Caco-2 (cell line): ENCODE measurements around the gene LEKR1. TPM values are rescaled to one million over a fixed set of nuclear protein-coding genes. Genes with fewer than 3 reads are reported as not detected.
"Not testable (repeated sequence)": the region's sequence is repeated elsewhere in the genome, so short reads cannot be mapped to it uniquely, and the experiment has no call there.

ENCODE experiments used
- BruUV-seq: library from RNA; stranded (reverse); fragments of 400-500 nt; replicated peaks from 2 replicates; lab custom pipeline; 2021; lab: Mats Ljungman, UMichigan
- CTCF ChIA-PET: fragments of 300-600 bp; sonication (Branson Sonifier 250); formaldehyde crosslinking; loops from one replicate; lab custom pipeline; 2022; ENCODE audit warnings: antibody characterized with exemption; lab: Charles Lee
- POLR2A ChIA-PET: fragments of 300-600 bp; sonication (Branson Sonifier 250); formaldehyde crosslinking; loops from one replicate; lab custom pipeline; 2022; ENCODE audit warnings: antibody characterized with exemption; lab: Charles Lee
- DNase-seq, 2 experiments: peaks; one replicate each; pipeline versions ENCODE4 v3.0.0 to v3.0.0-alpha.2; 2020 to 2022
- H3K27me3 ChIP-seq: replicated peaks from 2 replicates; pipeline ENCODE4 v1.6.0; 2011; ENCODE audit warnings: low read length; ENCODE audit not compliant: control insufficient read depth, insufficient read depth
- H3K36me3 ChIP-seq: 2 replicates; pipeline ENCODE4 v1.5.1; 2011; ENCODE audit warnings: low read length; ENCODE audit not compliant: control insufficient read depth, insufficient read depth
- H3K4me1 ChIP-seq: fragments of 250-450 bp; sonication (Bioruptor Pico); 2 replicates; pipeline ENCODE4 v1.5.1; 2020; ENCODE audit warnings: mild to moderate bottlenecking
- H3K4me3 ChIP-seq: 2 replicates; pipeline ENCODE4 v1.5.1; 2011; ENCODE audit warnings: low read depth, mild to moderate bottlenecking, control low read depth, low read length
- H3K9me3 ChIP-seq: fragments of 250-450 bp; sonication (Bioruptor Pico); 2 replicates; pipeline ENCODE4 v1.5.1; 2020; ENCODE audit warnings: mild to moderate bottlenecking, moderate library complexity
- H3K27ac Mint-ChIP-seq: one replicate; pipeline ENCODE4 v1.8.0; 2022; ENCODE audit warnings: mixed read lengths; ENCODE audit not compliant: unreplicated experiment
- H3K27me3 Mint-ChIP-seq: one replicate; pipeline ENCODE4 v1.8.0; 2022; ENCODE audit warnings: mixed read lengths; ENCODE audit not compliant: insufficient read depth, unreplicated experiment
- H3K36me3 Mint-ChIP-seq: one replicate; pipeline ENCODE4 v1.8.0; 2022; ENCODE audit warnings: mild to moderate bottlenecking, mixed read lengths; ENCODE audit not compliant: insufficient read depth, unreplicated experiment
- H3K4me1 Mint-ChIP-seq: one replicate; pipeline ENCODE4 v1.8.0; 2022; ENCODE audit warnings: low read depth, mixed read lengths; ENCODE audit not compliant: unreplicated experiment
- H3K4me3 Mint-ChIP-seq: one replicate; pipeline ENCODE4 v1.8.0; 2022; ENCODE audit warnings: mild to moderate bottlenecking, moderate library complexity, mixed read lengths; ENCODE audit not compliant: unreplicated experiment
- H3K9me3 Mint-ChIP-seq: one replicate; pipeline ENCODE4 v1.8.0; 2022; ENCODE audit warnings: mixed read lengths; ENCODE audit not compliant: unreplicated experiment
- intact Hi-C: fragments of 100-400 bp; cut with micrococcal nuclease; formaldehyde crosslinking; loops from one replicate; pipeline ENCODE4 v1.10.0; 2022; ENCODE audit not compliant: unreplicated experiment
- total RNA-seq: library from RNA; stranded (reverse); gene quantifications from 2 replicates; pipeline ENCODE4 v1.2.3, GENCODE V29; 2022
- TF ChIP-seq, protein P1 (sequence below), 2 experiments: fragments of 200-600 bp in 1 of 2; IDR thresholded peaks; 1 replicate in 1 of 2; 2 replicates in 1 of 2; pipeline versions ENCODE4 v1.5.1 to v1.8.0; 2011 to 2022; ENCODE audit warnings: antibody characterized with exemption in 1 of 2, control low read depth in 1 of 2, inconsistent platforms in 1 of 2, low read depth in 1 of 2, low read length in 1 of 2, mild to moderate bottlenecking in 1 of 2, moderate library complexity in 1 of 2; ENCODE audit not compliant: insufficient read depth in 1 of 2, severe bottlenecking in 1 of 2, unreplicated experiment in 1 of 2

Gene LEKR1
- total RNA-seq, 1 experiment from 2014 or later: 1.6 TPM

DNA sequence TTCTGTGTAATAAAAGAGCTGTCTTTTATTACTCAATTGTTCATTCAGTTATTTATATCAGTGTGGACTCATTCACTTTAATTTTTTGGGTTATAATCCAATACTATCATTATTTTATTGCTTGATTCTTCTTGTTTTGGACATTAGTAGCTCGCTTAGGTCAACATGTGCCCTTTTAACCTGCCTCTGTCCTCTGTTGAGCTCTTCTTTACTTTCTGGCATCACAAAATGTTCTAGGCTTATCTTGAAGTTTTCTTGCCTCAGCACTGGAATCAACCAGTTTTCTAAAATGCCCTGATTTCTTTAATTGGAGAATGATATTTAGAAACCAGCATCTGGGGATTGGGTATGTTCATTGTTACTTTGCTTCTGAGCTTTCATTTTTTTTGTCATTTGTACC lies 82.2 kb downstream of the LEKR1 start:
- H3K27me3 ChIP-seq: no peaks in the 10 kb centered on the region
- H3K4me3 ChIP-seq: no peak overlapping the region
- H3K27ac Mint-ChIP-seq: no peak overlapping the region
- no peaks in the 10 kb centered on the region for H3K9me3 ChIP-seq
- H3K4me1 ChIP-seq: no peaks in the 10 kb centered on the region
- no TSS peak for BruUV-seq
- no peaks in the 10 kb centered on the region for H3K4me1 Mint-ChIP-seq
- ChIA-PET CTCF (no interaction called here), POLR2A (no interaction called here)
- intact Hi-C loops: no loop called here
- H3K27me3 Mint-ChIP-seq: no peaks in the 10 kb centered on the region
- TF ChIP-seq, protein P1, sequence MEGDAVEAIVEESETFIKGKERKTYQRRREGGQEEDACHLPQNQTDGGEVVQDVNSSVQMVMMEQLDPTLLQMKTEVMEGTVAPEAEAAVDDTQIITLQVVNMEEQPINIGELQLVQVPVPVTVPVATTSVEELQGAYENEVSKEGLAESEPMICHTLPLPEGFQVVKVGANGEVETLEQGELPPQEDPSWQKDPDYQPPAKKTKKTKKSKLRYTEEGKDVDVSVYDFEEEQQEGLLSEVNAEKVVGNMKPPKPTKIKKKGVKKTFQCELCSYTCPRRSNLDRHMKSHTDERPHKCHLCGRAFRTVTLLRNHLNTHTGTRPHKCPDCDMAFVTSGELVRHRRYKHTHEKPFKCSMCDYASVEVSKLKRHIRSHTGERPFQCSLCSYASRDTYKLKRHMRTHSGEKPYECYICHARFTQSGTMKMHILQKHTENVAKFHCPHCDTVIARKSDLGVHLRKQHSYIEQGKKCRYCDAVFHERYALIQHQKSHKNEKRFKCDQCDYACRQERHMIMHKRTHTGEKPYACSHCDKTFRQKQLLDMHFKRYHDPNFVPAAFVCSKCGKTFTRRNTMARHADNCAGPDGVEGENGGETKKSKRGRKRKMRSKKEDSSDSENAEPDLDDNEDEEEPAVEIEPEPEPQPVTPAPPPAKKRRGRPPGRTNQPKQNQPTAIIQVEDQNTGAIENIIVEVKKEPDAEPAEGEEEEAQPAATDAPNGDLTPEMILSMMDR (IDR thresholded peaks at IDR 0.05; ENCODE audit: insufficient read depth in 1 of 2, low read depth in 1 of 2, low read length in 1 of 2, severe bottlenecking in 1 of 2, unreplicated experiment in 1 of 2): no peak
- no peak overlapping the region for H3K4me3 Mint-ChIP-seq
- H3K9me3 Mint-ChIP-seq: no peaks in the 10 kb centered on the region
- DNase-seq: no peak
- H3K36me3 Mint-ChIP-seq: no peaks in the 10 kb centered on the region
- no peaks in the 10 kb centered on the region for H3K36me3 ChIP-seq

DNA sequence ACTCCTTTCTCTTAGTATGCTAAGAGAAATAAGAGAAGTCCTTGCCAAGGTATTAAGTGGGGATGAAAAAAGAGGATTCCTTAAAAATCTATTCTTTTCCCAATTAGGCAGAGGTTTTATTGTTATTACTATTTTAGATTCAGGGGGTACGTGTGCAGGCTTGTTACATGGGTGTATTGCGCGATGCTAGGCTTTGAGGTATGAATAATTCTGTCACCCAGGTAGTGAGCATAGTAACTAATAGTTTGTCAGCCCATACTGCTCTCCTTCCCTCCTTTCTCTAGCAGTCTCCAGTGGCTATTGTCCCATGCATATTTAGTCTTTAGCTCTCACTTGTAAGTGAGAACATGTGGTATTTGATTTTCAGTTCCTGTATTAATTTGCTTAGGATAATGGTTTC lies 83.9 kb downstream of the LEKR1 start:
- TF ChIP-seq, protein P1 (IDR thresholded peaks at IDR 0.05; ENCODE audit: insufficient read depth in 1 of 2, low read depth in 1 of 2, low read length in 1 of 2, severe bottlenecking in 1 of 2, unreplicated experiment in 1 of 2): no peak
- Histone ChIP-seq H3K4me1 (no peaks in the 10 kb centered on the region), H3K27me3 (no peaks in the 10 kb centered on the region), H3K4me3 (no peak overlapping the region), H3K9me3 (no peaks in the 10 kb centered on the region), H3K36me3 (no peaks in the 10 kb centered on the region)
- Mint-ChIP-seq H3K27ac (no peak overlapping the region), H3K36me3 (no peaks in the 10 kb centered on the region), H3K4me1 (no peaks in the 10 kb centered on the region), H3K27me3 (no peaks in the 10 kb centered on the region), H3K9me3 (peaks cover 9% of the 10 kb centered on the region), H3K4me3 (no peak overlapping the region)
- intact Hi-C loops: no loop called here
- ChIA-PET POLR2A (no interaction called here), CTCF (no interaction called here)
- no TSS peak for BruUV-seq
- no peak for DNase-seq

DNA sequence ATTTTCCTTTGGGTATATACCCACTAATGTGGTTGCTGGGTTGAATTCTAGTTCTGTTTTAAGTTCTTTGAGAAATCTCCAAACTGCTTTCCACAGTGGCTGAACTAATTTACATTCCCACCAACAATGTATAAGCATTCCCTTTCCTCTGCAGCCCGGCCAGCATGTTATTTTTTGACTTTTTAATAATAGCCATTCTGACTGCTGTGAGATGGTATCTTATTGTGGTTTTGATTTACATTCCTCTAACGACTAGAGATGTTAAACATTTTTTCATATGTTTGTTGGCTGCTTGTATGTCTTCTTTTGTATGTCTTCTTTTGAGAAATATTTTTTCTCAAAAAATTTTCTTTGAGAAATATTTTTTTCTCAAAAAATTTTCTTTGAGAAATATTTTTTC lies 84.7 kb downstream of the LEKR1 start:
- H3K4me3 ChIP-seq, H3K9me3 ChIP-seq, H3K36me3 ChIP-seq, intact Hi-C loops, DNase-seq, H3K27ac Mint-ChIP-seq, H3K4me1 Mint-ChIP-seq, H3K36me3 Mint-ChIP-seq, H3K4me3 Mint-ChIP-seq, BruUV-seq, CTCF ChIA-PET, H3K27me3 Mint-ChIP-seq, H3K27me3 ChIP-seq, H3K4me1 ChIP-seq, POLR2A ChIA-PET: not testable (repeated sequence)
- peaks cover 17% of the 10 kb centered on the region for H3K9me3 Mint-ChIP-seq

DNA sequence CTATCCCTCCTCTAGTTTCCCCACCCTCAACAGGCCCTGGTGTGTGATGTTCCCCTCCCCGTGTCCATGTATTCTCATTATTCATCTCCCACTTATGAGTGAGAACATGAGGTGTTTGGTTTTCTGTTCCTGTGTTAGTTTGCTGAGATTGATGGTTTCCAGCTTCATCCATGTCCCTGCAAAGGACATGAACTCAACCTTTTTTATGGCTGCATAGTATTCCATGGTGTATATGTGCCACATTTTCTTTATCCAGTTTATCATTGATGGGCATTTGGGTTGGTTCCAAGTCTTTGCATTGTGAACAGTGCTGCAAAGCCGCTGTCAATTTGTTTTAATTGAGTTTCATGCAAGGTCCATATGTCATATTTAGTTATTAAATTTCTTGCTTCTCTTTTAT lies 88.1 kb downstream of the LEKR1 start:
- DNase-seq, H3K9me3 ChIP-seq, H3K36me3 ChIP-seq, H3K27me3 Mint-ChIP-seq, H3K4me1 Mint-ChIP-seq, H3K27ac Mint-ChIP-seq, CTCF ChIA-PET, H3K4me1 ChIP-seq, intact Hi-C loops, H3K4me3 ChIP-seq, H3K4me3 Mint-ChIP-seq, H3K27me3 ChIP-seq, POLR2A ChIA-PET, H3K36me3 Mint-ChIP-seq, BruUV-seq: not testable (repeated sequence)
- peaks cover 23% of the 10 kb centered on the region for H3K9me3 Mint-ChIP-seq
